GM23338 (cell line): ENCODE results near the gene POU4F3. TPM values are rescaled to one million over a fixed set of nuclear protein-coding genes. Genes with fewer than 3 reads are reported as not detected.

Experiments
- ATAC-seq: fragments of 200-7000 bp; cut with Tn5 transposase; 3 replicates; pipeline ENCODE4 v1.9.1; 2020
- DNase-seq: peaks from one replicate; pipeline ENCODE4 v3.0.0-alpha.2; 2015; ENCODE audit warnings: low spot score
- H2AFZ ChIP-seq: fragments of 200-600 bp; sonication (generic); 2 replicates; pipeline ENCODE4 v1.8.0; 2016; ENCODE audit warnings: antibody characterized with exemption, mild to moderate bottlenecking, moderate library complexity
- H3F3A ChIP-seq: fragments of 200-600 bp; sonication (generic); replicated peaks from 2 replicates; pipeline ENCODE4 v1.8.0; 2017; ENCODE audit warnings: antibody characterized with exemption, mixed run types, low read depth
- H3K27ac ChIP-seq: fragments of 200-600 bp; sonication (generic); 2 replicates; pipeline ENCODE4 v1.6.1; 2016; ENCODE audit warnings: low read depth
- H3K27me3 ChIP-seq: fragments of 200-600 bp; sonication (generic); 2 replicates; pipeline ENCODE4 v1.8.0; 2016; ENCODE audit warnings: mild to moderate bottlenecking, mixed run types, moderate library complexity; ENCODE audit not compliant: insufficient read depth
- H3K36me3 ChIP-seq: fragments of 200-600 bp; sonication (generic); 2 replicates; pipeline ENCODE4 v1.8.0; 2016; ENCODE audit warnings: mild to moderate bottlenecking; ENCODE audit not compliant: insufficient read depth
- H3K4me1 ChIP-seq: fragments of 200-600 bp; sonication (generic); 2 replicates; pipeline ENCODE4 v1.8.0; 2016; ENCODE audit warnings: mild to moderate bottlenecking, moderate library complexity; ENCODE audit not compliant: insufficient read depth
- H3K4me2 ChIP-seq: fragments of 200-600 bp; sonication (generic); 2 replicates; pipeline ENCODE4 v1.7.1; 2017; ENCODE audit warnings: mixed run types
- H3K4me3 ChIP-seq: fragments of 200-600 bp; sonication (generic); 2 replicates; pipeline ENCODE4 v1.6.1; 2016; ENCODE audit warnings: mixed run types
- H3K79me2 ChIP-seq: fragments of 200-600 bp; sonication (generic); replicated peaks from 2 replicates; pipeline ENCODE4 v1.8.0; 2017; ENCODE audit warnings: mild to moderate bottlenecking; ENCODE audit not compliant: insufficient read depth
- H3K9me2 ChIP-seq: fragments of 200-600 bp; sonication (generic); 2 replicates; pipeline ENCODE4 v1.8.0; 2017; ENCODE audit not compliant: insufficient read depth
- H4K20me1 ChIP-seq: fragments of 200-600 bp; sonication (generic); replicated peaks from 2 replicates; pipeline ENCODE4 v1.8.0; 2017; ENCODE audit warnings: mild to moderate bottlenecking; ENCODE audit not compliant: insufficient read depth
- H3K27ac Mint-ChIP-seq: 2 replicates; pipeline ENCODE4 v1.8.0; 2020; ENCODE audit warnings: inconsistent platforms, mild to moderate bottlenecking, moderate library complexity, mixed read lengths
- H3K27me3 Mint-ChIP-seq: 3 replicates; pipeline ENCODE4 v1.8.0; 2022; ENCODE audit warnings: low read depth, mild to moderate bottlenecking, moderate library complexity, mixed read lengths, inconsistent platforms; ENCODE audit not compliant: insufficient read depth, poor library complexity
- H3K36me3 Mint-ChIP-seq: 3 replicates; pipeline ENCODE4 v1.8.0; 2021; ENCODE audit warnings: low read depth, mild to moderate bottlenecking, inconsistent platforms, moderate library complexity, mixed read lengths
- H3K4me1 Mint-ChIP-seq: 3 replicates; pipeline ENCODE4 v1.8.0; 2020; ENCODE audit warnings: mild to moderate bottlenecking, inconsistent platforms, mixed read lengths
- H3K4me3 Mint-ChIP-seq: 3 replicates; pipeline ENCODE4 v1.8.0; 2021; ENCODE audit warnings: moderate library complexity, mild to moderate bottlenecking, inconsistent platforms, mixed read lengths
- H3K9me3 Mint-ChIP-seq: 3 replicates; pipeline ENCODE4 v1.8.0; 2020; ENCODE audit warnings: moderate library complexity, mild to moderate bottlenecking, inconsistent platforms, mixed read lengths
- EZH2 ChIP-seq: fragments of 200-600 bp; sonication (generic); IDR thresholded peaks from one replicate; pipeline ENCODE4 v1.8.0; 2017; ENCODE audit warnings: antibody characterized with exemption, mild to moderate bottlenecking, low read depth; ENCODE audit not compliant: unreplicated experiment
- EZH2phosphoT487 ChIP-seq: fragments of 200-600 bp; sonication (generic); IDR thresholded peaks from one replicate; pipeline ENCODE4 v1.8.1; 2018; ENCODE audit warnings: antibody characterized with exemption; ENCODE audit not compliant: unreplicated experiment
- polyA plus RNA-seq: library from polyadenylated mRNA; unstranded; fragments of >200 nt; fragmentation: Nextera tagmentation; extraction: Ambion mirVana; gene quantifications from 2 replicates; pipeline ENCODE4 v1.2.1, GENCODE V29; 2016
- total RNA-seq: library from RNA; depleted of rRNA; stranded (reverse); fragments of >200 nt; shearing (Covaris generic); gene quantifications from 2 replicates; pipeline ENCODE4 v1.2.3, GENCODE V29; 2014
- TF ChIP-seq, protein P1 (sequence below): fragments of 250-450 bp; sonication (Bioruptor Pico); IDR thresholded peaks from 2 replicates; pipeline ENCODE4 v1.5.0; 2020; ENCODE audit warnings: mild to moderate bottlenecking, moderate library complexity

The POU4F3 gene
- total and polyA plus RNA-seq, 2 experiments from 2014 or later = 0.49 TPM; not detected in 1

DNA sequence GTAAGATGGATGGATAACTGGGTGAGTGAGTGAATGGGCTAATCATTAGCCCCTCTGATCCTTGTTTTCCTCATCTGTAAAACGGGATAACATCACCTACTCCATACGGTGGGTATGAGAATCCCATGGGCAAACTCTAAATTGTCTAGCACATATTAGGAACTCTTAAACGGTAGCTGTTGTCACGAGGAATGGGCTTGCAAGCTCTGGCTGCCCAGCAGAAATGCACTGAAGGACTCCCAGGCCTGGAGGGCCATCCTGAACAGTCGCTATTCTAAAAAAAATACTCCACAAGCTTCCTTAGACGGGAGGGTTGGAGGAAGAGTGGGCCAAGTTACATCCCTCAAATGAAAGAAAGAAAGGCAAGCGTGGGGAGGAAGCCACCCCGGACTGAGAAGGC, 711 bp upstream of the POU4F3 start:
- Mint-ChIP-seq H3K27me3 (peaks cover 100% of the 10 kb centered on the region), H3K36me3 (no peaks in the 10 kb centered on the region), H3K4me3 (peak overlapping the region; percentile 80), H3K27ac (no peak overlapping the region), H3K9me3 (peaks cover 9% of the 10 kb centered on the region; the same call in 2 of the 3 replicates), H3K4me1 (peaks cover 55% of the 10 kb centered on the region)
- H3K4me1 ChIP-seq = peaks cover 41% of the 10 kb centered on the region
- H3F3A ChIP-seq = peaks cover 25% of the 10 kb centered on the region; the same call in 1 of the 2 replicates
- H3K27me3 ChIP-seq = peaks cover 100% of the 10 kb centered on the region
- no peaks in the 10 kb centered on the region for H3K79me2 ChIP-seq
- ATAC-seq (no peak), DNase-seq (no peak)
- TF ChIP-seq EZH2 (peak; percentile 40), EZH2phosphoT487 (no peak)
- H3K9me2 ChIP-seq = no peaks in the 10 kb centered on the region
- H3K4me2 ChIP-seq = peak overlapping the region; percentile 86
- H3K4me3 ChIP-seq = peak overlapping the region; percentile 73
- H2AFZ ChIP-seq = peak overlapping the region; percentile 94
- no peaks in the 10 kb centered on the region for H3K36me3 ChIP-seq
- peaks cover 45% of the 10 kb centered on the region for H4K20me1 ChIP-seq
- H3K27ac ChIP-seq = no peak overlapping the region

DNA sequence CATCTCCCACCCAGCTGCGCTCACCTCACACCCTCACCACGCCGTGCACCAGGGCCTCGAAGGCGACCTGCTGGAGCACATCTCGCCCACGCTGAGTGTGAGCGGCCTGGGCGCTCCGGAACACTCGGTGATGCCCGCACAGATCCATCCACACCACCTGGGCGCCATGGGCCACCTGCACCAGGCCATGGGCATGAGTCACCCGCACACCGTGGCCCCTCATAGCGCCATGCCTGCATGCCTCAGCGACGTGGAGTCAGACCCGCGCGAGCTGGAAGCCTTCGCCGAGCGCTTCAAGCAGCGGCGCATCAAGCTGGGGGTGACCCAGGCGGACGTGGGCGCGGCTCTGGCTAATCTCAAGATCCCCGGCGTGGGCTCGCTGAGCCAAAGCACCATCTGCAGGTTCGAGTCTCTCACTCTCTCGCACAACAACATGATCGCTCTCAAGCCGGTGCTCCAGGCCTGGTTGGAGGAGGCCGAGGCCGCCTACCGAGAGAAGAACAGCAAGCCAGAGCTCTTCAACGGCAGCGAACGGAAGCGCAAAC, 1.1 kb downstream of the POU4F3 start:
- Mint-ChIP-seq H3K36me3 (no peaks in the 10 kb centered on the region), H3K27me3 (peaks cover 100% of the 10 kb centered on the region), H3K4me3 (peak overlapping the region; percentile 80), H3K4me1 (peaks cover 55% of the 10 kb centered on the region), H3K27ac (no peak overlapping the region), H3K9me3 (peaks cover 9% of the 10 kb centered on the region; the same call in 2 of the 3 replicates)
- Histone ChIP-seq H3K4me2 (peak overlapping the region; percentile 86), H3K36me3 (no peaks in the 10 kb centered on the region), H2AFZ (no peak overlapping the region), H3K27ac (no peak overlapping the region), H3K79me2 (no peaks in the 10 kb centered on the region), H3F3A (peaks cover 35% of the 10 kb centered on the region; the same call in 1 of the 2 replicates), H3K4me3 (peak overlapping the region; percentile 73), H3K9me2 (no peaks in the 10 kb centered on the region), H4K20me1 (peaks cover 59% of the 10 kb centered on the region), H3K27me3 (peaks cover 100% of the 10 kb centered on the region), H3K4me1 (peaks cover 45% of the 10 kb centered on the region)
- DNase-seq (peak; percentile 52), ATAC-seq (no peak)
- TF ChIP-seq, protein P1, sequence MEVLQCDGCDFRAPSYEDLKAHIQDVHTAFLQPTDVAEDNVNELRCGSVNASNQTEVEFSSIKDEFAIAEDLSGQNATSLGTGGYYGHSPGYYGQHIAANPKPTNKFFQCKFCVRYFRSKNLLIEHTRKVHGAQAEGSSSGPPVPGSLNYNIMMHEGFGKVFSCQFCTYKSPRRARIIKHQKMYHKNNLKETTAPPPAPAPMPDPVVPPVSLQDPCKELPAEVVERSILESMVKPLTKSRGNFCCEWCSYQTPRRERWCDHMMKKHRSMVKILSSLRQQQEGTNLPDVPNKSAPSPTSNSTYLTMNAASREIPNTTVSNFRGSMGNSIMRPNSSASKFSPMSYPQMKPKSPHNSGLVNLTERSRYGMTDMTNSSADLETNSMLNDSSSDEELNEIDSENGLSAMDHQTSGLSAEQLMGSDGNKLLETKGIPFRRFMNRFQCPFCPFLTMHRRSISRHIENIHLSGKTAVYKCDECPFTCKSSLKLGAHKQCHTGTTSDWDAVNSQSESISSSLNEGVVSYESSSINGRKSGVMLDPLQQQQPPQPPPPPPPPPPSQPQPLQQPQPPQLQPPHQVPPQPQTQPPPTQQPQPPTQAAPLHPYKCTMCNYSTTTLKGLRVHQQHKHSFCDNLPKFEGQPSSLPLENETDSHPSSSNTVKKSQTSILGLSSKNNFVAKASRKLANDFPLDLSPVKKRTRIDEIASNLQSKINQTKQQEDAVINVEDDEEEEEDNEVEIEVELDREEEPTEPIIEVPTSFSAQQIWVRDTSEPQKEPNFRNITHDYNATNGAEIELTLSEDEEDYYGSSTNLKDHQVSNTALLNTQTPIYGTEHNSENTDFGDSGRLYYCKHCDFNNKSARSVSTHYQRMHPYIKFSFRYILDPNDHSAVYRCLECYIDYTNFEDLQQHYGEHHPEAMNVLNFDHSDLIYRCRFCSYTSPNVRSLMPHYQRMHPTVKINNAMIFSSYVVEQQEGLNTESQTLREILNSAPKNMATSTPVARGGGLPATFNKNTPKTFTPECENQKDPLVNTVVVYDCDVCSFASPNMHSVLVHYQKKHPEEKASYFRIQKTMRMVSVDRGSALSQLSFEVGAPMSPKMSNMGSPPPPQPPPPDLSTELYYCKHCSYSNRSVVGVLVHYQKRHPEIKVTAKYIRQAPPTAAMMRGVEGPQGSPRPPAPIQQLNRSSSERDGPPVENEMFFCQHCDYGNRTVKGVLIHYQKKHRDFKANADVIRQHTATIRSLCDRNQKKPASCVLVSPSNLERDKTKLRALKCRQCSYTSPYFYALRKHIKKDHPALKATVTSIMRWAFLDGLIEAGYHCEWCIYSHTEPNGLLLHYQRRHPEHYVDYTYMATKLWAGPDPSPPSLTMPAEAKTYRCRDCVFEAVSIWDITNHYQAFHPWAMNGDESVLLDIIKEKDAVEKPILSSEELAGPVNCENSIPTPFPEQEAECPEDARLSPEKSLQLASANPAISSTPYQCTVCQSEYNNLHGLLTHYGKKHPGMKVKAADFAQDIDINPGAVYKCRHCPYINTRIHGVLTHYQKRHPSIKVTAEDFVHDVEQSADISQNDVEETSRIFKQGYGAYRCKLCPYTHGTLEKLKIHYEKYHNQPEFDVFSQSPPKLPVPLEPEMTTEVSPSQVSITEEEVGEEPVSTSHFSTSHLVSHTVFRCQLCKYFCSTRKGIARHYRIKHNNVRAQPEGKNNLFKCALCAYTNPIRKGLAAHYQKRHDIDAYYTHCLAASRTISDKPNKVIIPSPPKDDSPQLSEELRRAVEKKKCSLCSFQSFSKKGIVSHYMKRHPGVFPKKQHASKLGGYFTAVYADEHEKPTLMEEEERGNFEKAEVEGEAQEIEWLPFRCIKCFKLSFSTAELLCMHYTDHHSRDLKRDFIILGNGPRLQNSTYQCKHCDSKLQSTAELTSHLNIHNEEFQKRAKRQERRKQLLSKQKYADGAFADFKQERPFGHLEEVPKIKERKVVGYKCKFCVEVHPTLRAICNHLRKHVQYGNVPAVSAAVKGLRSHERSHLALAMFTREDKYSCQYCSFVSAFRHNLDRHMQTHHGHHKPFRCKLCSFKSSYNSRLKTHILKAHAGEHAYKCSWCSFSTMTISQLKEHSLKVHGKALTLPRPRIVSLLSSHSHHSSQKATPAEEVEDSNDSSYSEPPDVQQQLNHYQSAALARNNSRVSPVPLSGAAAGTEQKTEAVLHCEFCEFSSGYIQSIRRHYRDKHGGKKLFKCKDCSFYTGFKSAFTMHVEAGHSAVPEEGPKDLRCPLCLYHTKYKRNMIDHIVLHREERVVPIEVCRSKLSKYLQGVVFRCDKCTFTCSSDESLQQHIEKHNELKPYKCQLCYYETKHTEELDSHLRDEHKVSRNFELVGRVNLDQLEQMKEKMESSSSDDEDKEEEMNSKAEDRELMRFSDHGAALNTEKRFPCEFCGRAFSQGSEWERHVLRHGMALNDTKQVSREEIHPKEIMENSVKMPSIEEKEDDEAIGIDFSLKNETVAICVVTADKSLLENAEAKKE = no peak
- TF ChIP-seq EZH2phosphoT487 = peak; percentile 34
